Measurements from ENCODE around the gene RFX8.

Gene RFX8

DNA sequence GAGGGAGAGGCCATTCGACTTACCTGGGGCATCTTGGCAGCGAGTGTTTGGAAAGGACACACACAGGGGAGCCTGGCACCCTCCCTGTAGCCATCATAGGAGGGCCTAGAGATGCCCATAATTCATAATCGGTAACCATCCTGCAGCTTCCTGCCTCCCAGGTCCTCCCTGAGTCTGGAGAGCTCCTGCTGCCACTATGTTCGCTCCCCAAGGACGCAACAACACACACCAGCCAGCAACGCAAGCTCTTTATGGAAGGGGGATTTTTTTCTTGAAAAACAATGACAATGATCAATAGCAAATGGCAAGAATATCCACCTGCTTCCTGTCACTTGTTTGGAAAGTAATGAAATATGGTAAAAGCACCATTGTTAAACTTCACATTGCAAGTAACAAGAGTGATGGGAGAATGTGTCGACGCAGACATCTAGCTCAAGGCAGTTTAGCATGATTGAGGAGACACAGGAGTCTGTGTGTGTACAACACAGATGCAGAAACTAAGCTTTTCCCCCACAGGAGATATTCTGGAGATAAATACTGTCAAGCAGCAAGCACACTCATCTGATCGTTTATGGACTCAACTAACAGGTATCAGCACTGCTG, 62.7 kb downstream of the RFX8 start:
- no peak for DNase-seq (ENCODE audit: low read depth, low spot score)

DNA sequence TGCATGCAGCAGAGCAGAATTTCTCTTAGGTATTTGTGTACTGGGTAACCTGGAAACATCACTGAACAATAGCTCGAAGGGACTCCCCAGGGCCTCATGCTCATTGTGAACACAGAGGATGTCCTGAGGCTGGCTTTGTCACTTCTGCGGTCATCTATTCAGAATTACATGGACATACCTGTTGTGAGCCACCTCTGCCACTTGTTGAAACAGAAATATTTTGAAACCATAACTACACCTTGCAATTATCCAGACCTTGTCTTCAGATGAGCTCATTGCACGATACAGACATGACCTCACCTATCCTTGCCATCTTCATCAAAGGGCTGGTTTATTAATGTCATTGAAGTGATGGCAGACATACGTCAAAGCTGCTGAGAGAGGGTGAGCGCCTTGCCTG, 64.2 kb downstream of the RFX8 start:
- DNase-seq (ENCODE audit: low read depth, low spot score), result no peak

DNA sequence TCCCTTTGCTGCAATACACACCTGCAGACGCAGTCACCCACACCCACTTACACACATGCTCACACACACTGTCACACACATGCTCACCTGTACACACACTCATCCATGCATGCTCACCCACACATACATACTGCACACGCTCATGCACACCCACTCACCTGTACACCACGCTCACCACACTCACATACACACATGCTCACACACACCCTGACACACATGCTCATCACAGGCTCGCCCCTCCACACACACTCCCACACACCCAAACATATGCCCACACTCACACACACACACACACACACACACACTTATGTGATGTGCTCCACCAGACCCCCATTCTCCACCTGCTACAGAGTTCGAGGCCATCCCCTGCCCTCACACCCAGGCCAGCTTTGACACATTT, 64.8 kb downstream of the RFX8 start:
- DNase-seq (ENCODE audit: low read depth, low spot score), result no peak

DNA sequence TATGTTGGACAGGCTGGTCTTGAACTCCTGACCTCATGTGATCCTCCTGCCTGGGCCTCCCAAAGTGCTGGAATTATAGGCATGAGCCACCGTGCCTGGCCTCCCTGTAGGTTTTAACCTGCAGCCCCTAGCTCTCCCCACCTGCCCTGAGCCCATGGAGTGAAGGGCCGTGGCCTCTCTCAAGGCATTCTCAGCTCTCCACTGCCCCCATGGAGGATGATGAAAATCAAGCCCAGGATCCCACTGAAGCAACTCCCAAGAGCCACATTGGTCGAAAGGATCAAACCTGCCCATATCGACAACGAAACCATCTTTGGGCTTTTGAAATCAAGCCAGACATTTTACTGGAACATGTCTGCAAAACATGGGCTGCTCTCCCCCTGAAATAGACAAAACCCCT, 65.2 kb downstream of the RFX8 start:
- no peak for DNase-seq (ENCODE audit: low read depth, low spot score)

DNA sequence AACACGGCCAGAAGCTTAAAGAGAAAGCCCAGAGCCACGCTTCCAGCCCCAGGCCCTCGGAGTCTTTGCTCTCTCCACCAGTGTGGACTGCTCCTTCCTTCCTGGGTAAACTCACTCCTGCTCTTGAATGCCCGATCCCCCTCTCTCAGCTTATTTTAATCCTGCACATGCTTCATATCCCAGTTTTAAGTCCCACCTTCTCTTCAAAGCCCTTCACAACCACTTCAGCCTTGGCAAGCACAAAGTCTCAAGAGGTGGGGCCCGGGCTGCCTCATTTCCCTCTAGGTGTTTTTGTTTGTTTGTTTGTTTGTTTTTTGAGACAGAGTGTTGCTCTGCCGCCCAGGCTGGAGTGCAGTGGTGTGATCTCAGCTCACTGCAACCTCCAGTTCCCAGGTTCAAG, 66.0 kb downstream of the RFX8 start:
- DNase-seq (ENCODE audit: low read depth, low spot score), result no peak

DNA sequence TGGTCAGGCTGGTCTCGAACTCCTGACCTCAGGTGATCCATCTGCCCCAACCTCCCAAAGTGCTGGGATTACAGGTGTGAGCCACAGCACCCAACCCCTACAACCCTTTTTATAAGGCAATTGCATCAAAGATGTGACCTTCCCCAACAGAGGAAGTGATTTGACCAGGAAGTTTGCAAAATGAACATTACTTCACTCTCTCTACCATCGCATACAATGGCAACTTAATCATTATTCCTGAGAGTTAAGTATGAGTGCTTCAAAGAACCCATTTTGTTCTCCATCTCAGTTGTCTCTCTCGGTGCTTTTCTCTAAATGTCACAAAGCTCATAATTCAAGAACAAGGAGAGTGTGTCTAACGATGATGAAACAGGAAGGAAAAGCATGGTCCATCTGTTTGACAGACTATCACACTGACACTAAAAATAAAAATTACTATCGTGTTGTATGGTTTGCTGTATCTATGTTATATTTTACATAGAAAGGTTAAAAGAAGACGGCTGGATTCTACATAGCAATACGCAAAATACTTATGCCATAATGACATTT, 69.5 kb downstream of the RFX8 start:
- no peak for DNase-seq (ENCODE audit: low read depth, low spot score)

DNA sequence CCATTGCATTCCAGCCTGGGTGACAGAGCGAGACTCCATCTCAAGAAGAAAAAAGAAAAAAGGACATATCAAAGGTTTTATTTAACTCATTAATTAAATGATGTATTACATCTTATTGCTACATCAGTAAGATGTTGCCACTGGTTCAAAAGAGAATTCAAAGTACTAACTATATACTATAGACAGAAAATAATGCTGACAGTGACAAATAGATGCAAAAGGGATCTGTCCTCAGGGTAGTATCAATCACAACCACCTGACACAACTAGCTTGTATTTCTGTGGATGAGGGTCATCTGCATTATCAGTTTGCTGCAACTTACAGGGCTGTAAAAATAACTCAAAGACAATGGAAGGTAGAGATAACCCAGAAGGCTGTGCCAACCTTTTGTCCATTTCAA, 71.2 kb downstream of the RFX8 start:
- no peak for DNase-seq (ENCODE audit: low read depth, low spot score)

DNA sequence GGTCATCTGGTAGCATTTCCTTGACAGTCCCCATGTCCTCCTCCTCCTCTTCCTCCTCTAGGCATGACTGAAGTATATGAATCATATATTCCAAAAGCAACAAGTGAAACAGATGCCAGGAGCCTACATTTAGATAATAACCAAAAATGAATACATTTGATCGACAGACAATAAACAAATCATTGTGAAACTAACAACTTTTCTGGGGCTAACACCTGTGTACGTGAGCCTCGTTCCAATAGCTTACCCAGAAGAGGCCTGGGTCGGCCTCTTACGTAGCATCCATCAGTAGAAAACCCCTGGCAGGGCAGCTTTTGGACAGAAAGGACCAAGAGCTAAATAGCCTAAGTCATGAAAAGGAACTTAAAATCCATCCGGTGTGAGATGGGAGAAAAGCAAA, 72.3 kb downstream of the RFX8 start:
- no peak for DNase-seq (ENCODE audit: low read depth, low spot score)

DNA sequence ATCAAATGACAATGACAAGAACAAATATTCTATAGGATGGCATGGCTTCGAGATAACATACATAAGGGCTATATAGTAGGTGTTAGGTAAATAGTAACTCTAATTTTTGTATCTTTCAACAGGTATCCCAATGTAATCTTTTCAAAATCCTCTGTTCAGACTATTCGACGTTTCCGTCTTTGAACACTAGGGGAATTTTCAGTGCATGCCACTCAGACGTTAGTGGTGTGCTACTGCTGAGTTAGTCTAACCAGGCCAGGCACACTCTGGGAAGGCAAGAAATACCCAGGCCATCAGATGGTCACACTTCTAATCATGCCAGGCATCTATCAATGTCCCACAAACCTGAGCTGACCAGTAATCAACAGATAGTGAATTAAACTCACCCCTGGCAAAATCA, 73.0 kb downstream of the RFX8 start:
- DNase-seq (ENCODE audit: low read depth, low spot score), result no peak

DNA sequence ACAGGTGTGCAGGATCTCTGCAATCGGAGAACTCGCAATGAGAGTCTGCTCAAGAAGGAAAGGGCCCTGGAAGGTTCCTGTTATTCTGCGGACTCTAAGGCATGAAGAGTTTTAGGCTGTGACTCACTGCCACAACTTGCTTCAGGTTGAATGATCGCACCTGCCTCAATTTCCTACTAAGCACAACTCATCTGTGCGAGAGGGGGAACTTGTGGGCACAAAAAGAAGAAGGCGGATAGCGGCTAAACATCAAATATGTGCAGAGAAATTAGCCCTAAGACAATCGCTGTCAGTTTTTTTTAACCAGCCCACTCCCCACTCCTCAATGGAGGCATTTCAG, 73.6 kb downstream of the RFX8 start:
- no peak for DNase-seq (ENCODE audit: low read depth, low spot score)

DNA sequence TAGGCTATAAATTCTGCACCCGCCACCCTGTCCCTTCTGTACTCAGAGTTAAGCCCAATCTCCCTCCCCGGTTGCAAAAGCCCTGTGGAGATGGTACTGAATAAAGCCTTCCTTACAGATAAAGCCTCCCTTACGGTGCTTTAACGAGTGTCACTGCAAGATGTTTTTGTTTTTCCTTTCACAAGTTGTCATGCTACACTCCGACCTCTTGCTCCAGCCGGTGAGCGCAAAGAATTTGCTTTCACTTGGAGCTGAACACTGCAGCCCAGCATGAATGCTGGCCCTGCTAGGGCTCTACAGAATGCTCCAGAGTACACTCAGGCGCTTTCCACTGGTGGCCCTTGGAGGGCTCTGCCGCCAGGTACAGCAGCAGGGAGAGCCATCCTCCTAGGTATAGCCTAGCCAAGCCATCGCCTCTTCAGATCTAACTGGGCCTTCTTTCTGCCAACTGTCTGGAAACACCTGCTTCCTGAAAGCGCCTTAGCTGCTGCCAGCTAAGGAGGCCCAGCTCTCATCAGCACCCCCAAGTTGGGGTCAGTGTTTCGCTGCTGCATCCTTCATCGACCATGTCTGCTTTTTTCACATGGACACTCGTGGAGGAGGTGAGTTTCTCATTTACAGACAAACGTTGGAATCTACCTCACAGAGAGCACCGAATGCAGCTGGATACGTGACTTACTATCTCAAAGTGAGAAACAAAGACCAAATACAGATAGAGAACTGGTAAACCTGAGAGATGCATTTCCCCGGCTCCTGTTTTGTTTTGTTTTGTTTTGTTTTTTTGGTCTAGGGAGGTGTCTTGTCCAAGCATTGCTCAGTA, 74.2 kb downstream of the RFX8 start:
- no peak for DNase-seq (ENCODE audit: low read depth, low spot score)

DNA sequence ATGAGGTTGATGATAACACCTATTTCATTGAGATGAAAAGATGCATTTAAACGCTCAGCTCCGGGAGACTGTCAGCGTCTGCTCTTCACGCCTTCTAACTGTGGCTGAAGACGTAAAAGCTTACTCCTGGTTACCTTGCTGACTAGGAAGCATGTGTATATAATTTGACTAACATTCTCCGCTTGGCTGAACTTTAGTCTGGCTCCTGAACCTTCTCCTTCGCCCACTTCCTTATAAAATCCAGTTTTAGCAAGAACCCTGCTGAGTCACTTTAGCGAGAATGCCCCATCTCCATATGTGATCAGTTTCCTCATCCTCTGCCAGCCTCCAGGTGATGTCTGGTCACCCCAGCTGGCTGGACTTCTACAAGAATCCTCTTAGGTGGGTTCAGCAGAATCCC, 74.9 kb downstream of the RFX8 start:
- DNase-seq (ENCODE audit: low read depth, low spot score), result no peak

DNA sequence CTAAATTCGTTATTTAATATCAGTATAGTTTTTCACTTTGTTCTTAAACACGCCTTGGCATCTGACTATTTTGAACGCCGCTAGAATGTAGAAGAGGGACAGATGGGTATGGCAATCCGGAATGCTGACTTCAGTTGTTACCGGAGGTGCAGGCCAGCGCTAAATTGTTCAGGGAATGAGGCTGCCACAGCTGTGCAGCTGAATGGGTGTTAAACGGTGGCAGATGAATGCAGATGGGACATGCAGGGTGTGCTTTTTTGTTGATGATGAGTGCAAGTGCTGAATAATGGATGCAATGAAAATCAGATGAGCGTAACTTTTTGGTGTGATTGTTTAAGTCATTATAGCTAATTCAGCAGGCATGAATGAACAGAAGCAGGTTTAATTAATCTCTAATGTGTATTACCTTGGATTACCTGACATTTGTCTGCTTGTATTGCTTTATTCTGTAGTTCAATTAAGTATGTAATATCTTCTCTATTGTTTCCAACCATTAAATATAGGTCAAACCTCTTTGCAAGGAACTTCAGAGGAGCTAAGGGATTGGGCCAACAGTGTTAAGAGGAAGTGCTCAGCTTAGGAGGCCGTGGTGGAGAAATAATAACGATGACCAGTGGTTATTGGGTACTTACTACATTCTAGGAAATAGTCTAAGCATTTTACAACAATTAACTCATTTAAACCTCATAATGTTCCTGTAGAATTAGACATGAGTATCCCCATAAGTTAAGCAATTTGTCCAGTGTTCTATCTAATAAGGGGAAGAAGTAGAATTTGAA, 75.7 kb downstream of the RFX8 start:
- no peak for DNase-seq (ENCODE audit: low read depth, low spot score)

DNA sequence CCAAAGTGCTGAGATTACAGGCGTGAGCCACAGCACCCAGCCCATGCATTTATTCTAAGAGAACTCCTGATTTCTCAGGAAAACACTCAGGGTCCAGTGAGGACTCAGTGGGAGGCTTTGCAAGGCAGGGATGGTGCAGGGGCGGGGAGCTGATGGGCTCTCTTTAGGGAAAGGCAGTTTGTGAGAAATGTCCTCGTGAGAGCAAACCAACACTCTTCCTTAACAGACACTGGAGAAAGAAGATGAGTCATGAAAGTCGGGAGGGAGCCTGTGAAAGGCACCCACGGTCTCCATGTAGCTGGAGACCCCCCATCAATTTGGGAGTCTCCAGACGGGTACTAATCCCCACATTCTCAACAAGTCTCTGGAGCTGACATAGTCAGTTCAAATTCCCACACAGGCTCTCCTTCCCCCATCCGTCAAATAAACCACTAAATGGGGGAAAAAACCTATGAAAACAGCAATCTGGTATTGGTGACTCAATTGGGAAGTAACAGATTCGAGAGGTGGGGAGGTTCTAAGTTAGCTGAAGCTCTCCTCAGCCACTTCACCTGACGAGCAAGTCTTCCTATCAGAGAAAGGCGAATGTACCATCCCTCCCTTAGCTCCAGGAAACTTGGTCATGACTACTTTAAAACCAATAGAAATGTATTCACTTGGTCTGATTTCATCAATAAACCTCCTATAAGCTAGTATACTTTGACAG, 76.6 kb downstream of the RFX8 start:
- DNase-seq (ENCODE audit: low read depth, low spot score), result no peak

DNA sequence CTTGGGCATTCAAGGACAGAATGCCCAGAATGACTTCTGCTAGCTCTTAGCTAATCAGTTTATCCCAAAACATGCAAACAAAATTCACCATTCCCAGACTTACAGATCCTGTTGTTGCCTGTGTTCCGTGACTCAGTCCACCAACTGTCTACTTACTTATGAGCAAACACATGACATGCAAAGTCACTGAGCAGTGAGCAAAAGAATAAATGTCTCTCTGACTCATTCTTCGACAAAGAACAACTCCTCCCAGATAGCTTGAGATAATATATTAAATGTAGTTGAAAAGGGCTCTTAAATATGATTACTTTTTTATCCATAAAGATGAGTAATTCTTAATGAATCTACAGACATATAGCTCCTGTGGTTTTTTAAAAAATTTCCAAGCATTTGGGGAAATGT, 78.6 kb downstream of the RFX8 start:
- DNase-seq (ENCODE audit: low read depth, low spot score), result no peak

DNA sequence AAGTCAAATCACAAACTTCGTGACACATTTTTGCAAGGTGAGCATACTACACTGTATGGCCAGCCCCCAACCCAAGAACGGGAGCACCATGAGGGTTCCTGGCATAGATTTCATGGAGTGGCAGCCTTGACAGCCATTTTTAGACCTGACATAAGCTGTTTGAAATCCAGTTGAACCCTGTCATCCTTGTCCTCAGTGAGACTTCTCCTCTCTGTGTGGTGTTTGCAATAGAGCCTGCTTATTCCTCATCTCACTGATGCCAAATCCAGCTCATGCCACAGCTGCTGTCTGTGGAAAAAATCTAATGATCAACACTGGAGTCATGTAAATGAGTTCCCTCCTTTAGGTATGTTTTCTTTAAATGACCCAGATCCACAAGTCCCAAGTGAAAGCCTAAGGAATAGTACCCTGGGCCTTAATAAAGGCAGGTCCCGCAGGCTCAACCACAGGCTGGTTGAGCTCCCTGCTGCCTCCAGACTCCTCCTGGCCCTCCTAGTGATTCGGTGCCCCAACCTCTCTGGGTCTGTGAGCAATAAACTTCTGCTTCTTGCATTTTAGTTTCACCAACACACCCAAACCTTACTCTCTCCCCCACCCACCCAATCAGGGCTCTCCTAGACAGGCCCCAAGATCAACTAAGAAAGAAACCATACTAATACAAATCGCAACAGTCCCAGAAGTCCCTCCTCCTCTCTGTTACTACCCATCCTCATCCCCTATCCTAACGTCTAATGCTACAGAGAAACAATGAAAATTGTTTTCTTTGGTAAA, 79.2 kb downstream of the RFX8 start:
- no peak for DNase-seq (ENCODE audit: low read depth, low spot score)

DNA sequence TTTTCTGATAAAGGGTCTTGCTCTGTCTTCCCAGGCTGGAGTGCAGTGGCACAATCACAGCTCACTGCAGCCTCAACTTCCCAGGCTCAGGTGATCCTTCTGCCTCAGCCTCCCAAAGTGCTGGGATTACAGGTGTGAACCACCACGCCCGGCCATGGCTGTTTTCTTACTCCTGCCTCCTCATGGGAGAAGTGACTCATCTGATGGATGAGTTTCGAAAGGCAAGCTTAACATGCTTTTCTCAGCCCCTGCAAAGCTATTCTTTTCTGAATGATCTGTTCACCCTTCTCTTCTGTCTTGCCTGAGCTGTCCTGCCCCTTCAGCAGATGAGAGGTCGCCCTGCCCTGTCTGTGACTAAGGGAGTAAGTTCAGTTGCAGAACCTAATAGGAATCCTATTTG, 86.7 kb downstream of the RFX8 start:
- DNase-seq (ENCODE audit: low read depth, low spot score), result no peak

DNA sequence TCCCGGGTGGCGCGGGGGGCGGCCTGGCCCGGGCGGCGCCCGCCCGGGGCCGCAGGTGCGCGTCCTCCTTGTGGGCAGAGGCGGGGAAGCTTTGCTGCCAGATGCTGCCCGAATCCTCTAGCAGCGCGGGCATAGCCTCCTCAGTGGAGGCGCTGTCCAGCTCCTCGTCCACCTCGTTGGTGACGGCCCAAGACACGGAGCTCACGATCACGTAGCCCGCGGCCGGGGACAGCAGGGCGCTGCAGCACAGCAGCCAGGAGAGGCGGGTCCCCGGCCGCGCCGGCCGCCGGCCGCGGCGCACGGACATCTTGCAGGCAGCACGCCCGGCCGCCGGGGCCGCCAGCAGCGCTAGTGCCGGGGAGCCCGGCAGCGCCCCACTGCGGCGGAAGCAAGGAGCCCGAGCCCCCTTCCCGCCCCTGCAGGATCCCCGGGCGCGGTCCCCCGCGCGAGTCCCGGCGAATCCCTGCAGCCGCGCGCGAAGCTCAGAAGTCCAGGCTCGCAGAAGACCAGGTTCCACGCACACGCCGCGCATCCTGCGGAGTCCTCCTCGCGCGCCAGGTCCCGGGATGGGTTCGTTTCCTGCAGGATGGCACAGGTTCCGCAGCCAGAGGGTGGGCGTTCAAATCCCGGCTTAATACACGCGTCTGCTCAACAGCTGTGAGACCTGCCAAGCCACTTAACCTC, 87.6 kb downstream of the RFX8 start, which contains the start of gene CREG2:
CREG2 (minus strand) TSS at position 353 of the 684 bp plus-strand sequence; CDS start at position 307, 46 bp downstream.
- no peak for DNase-seq (ENCODE audit: low read depth, low spot score)

DNA sequence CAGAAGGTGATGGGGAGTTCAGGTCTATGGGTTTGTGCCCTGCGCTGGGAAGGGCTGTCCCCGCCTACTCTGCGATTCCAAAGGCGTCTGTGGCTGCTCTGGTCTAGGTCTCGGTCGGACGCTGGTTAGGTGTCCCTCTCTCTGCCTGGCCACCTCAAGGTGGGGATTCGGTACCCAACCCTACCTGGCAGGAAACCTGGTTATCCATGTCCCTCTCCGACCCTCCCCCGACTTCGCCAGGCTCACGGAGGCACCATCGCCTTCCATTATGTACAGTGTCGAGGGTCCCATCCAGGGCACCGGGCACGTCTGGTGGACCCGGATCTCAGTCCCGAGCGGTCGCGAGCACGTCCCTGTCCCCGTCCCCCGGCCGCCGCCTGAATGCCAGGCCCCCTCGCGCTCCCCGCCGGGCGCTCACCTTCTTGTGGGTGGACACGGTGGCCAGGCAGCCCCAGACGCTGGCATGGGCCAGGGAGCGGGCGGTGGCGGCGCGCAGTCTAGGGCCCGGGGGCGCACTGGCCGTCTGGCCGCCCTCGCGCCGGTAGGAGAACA, 88.2 kb downstream of the RFX8 start:
- no peak for DNase-seq (ENCODE audit: low read depth, low spot score)

DNA sequence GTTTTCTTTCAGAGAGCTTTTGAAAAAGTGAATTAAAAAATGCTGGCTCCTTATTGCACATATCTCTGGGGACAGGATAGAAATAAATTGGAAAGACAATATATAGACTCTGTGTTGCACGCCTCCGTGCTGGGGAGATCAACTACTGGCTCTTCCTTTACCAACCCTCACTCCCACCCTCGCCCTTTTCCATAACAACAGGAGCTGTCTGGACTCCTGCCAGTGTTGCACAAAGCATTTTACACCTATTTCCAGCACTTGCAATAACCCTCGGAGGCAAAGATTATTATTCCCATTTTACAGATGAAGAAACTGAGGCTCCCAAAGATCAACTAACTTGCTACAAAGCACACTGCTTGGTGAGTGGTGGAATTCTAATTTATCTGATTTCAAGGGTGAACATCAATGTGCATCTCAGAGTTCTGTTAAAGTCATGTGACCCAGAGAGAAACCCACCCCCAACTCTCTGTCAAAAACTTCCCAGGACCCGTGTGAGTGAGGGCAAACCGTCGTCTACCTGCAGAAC, 91.8 kb downstream of the RFX8 start:
- DNase-seq (ENCODE audit: low read depth, low spot score), result no peak
